Transverse colon (tissue), 4 donors: Measurements from ENCODE around the gene ENTPD1. TPM values are rescaled to one million over a fixed set of nuclear protein-coding genes. Genes with fewer than 3 reads are reported as not detected.

Experiments
- DNase-seq: peaks from one replicate; pipeline ENCODE4 v3.0.0-alpha.2; 2019
- H3K27ac ChIP-seq, 4 donors: fragments of 200-600 bp; sonication (generic); 2 replicates each; pipeline ENCODE4 v1.5.1; 2016 to 2018; ENCODE audit warnings: inconsistent platforms in 4 of 4
- H3K27me3 ChIP-seq: fragments of 200-600 bp; sonication (generic); 2 replicates; pipeline ENCODE4 v1.5.1; 2017; ENCODE audit warnings: inconsistent platforms
- H3K36me3 ChIP-seq, 4 donors: fragments of 200-600 bp; sonication (generic); 2 replicates each; pipeline ENCODE4 v1.5.1; 2017 to 2019; ENCODE audit warnings: inconsistent platforms in 4 of 4
- H3K4me1 ChIP-seq, 4 donors: fragments of 200-600 bp; sonication (generic); 2 replicates each; pipeline ENCODE4 v1.5.1; 2017 to 2020; ENCODE audit warnings: inconsistent platforms in 4 of 4
- H3K4me3 ChIP-seq, 4 donors: fragments of 200-600 bp; sonication (generic); 1 replicate in 1 of 4; 2 replicates in 3 of 4; pipeline versions ENCODE4 v1.5.1 to v1.6.1; 2017 to 2019; ENCODE audit warnings: inconsistent platforms in 4 of 4
- H3K9me3 ChIP-seq, 2 donors: fragments of 200-600 bp; sonication (generic); 2 replicates each; pipeline ENCODE4 v1.5.1; 2017 to 2019; ENCODE audit warnings: inconsistent platforms in 2 of 2
- EP300 ChIP-seq: sonication (generic); formaldehyde crosslinking; IDR thresholded peaks from one replicate; pipeline ENCODE4 v1.6.1; 2017; ENCODE audit warnings: antibody characterized with exemption, low read depth
- POLR2A ChIP-seq: fragments of 450-650 bp; IDR thresholded peaks from one replicate; pipeline ENCODE4 v1.6.1; 2016; ENCODE audit warnings: antibody characterized with exemption, mild to moderate bottlenecking, moderate library complexity
- POLR2AphosphoS5 ChIP-seq, 3 donors: sonication (generic); formaldehyde crosslinking; IDR thresholded peaks; one replicate each; pipeline ENCODE4 v1.6.1; 2016; ENCODE audit warnings: antibody characterized with exemption in 3 of 3
- WGBS, 2 donors: methylation state at CpG; one replicate each; pipeline ENCODE4 v1.1.5; 2018; ENCODE audit warnings: low coverage in 1 of 2; 5-methylcytosine and 5-hydroxymethylcytosine counted together
- in situ Hi-C, 4 donors: fragments of 200-750 bp; cut with MboI; loops; one replicate each; pipeline versions ENCODE4 v1.15.0 to v1.15.1; 2017; ENCODE audit warnings: low sequenced_read_pairs in 3 of 4, low pct_ligation_motif_present in 1 of 4, low pct_unique_long_range_greater_than_20kb in 1 of 4
- intact Hi-C: fragments of 100-400 bp; cut with DNase I; formaldehyde crosslinking; loops from one replicate; pipeline ENCODE4 v1.15.1; 2023; ENCODE audit warnings: low total_unique reads
- total RNA-seq, 4 donors: library from RNA; depleted of rRNA; stranded (reverse); fragments of >200 nt; gene quantifications; one replicate each; pipeline ENCODE4 v1.1.0, GENCODE V29; 2016
- TF ChIP-seq, protein P1 (sequence below), 5 experiments: fragments of 200-600 bp in 3 of 5; fragments of 450-650 bp in 2 of 5; sonication (generic) in 3 of 5; IDR thresholded peaks; 1 replicate in 2 of 5; 2 replicates in 3 of 5; pipeline ENCODE4 v1.5.1; 2016 to 2017; ENCODE audit warnings: antibody characterized with exemption in 5 of 5, inconsistent platforms in 3 of 5, mild to moderate bottlenecking in 2 of 5, moderate library complexity in 1 of 5

Gene ENTPD1
- total RNA-seq, 4 donors from 2014 or later, result 5.1 to 35.6 (median 11.0) TPM

DNA sequence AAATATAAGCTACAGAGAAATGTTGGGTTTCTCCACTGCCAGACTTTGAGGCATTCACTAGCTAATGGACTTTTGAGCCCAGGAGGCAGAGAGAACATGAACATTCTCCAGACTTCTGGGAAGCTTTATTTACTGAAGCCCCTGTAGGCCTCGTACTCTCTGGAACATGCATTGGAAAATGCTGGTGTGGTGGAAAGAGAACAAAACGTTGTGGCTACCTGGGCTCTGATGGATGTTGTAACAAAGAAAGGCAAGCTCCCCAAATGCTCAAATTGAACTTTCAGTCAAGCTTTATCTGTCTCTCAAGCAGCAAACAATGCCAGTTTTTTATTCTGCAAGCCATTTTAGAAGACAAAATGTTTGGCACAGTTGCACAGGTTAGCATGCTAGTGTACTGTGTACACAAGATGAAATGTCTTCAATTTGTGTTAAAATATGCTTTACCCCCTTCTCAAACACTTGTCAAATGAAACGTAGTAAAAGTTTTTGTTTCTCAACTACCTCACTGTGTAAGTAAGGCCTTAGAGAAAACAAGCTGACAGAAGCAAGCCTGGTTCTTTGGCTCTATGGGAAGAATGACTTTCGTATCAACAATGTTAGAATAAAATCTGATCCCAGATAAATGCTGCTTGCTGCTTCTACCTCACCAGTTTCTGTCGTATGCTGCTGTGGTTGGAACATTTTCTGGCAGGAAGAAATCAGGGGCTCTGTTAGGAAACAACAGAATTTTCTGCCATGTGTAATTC is 80.8 kb downstream of the ENTPD1 start:
- in situ Hi-C loops (loop anchor here in 2 of 4 donors (10.0 to 25.0 kb wide), 3 partner anchors 142 to 449 kb away; partner anchors contain the start of gene TCTN3 (in 1 of the 2)), intact Hi-C loops (no loop called here)
- Histone ChIP-seq H3K9me3 (no peaks in the 10 kb centered on the region), H3K4me3 (no peak overlapping the region), H3K36me3 (no peaks in the 10 kb centered on the region), H3K27me3 (no peaks in the 10 kb centered on the region), H3K27ac (peak overlapping the region; percentile 32 to 62 (median 44)), H3K4me1 (peaks cover 3 to 59% (median 18%) of the 10 kb centered on the region in 4 donors)
- 49 to 59% methylated on average over 4 to 5 of the region's 5 CpGs for WGBS, 2 donors
- TF ChIP-seq POLR2AphosphoS5 (IDR thresholded peaks at IDR 0.05), result no peak
- TF ChIP-seq, protein P1, sequence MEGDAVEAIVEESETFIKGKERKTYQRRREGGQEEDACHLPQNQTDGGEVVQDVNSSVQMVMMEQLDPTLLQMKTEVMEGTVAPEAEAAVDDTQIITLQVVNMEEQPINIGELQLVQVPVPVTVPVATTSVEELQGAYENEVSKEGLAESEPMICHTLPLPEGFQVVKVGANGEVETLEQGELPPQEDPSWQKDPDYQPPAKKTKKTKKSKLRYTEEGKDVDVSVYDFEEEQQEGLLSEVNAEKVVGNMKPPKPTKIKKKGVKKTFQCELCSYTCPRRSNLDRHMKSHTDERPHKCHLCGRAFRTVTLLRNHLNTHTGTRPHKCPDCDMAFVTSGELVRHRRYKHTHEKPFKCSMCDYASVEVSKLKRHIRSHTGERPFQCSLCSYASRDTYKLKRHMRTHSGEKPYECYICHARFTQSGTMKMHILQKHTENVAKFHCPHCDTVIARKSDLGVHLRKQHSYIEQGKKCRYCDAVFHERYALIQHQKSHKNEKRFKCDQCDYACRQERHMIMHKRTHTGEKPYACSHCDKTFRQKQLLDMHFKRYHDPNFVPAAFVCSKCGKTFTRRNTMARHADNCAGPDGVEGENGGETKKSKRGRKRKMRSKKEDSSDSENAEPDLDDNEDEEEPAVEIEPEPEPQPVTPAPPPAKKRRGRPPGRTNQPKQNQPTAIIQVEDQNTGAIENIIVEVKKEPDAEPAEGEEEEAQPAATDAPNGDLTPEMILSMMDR (IDR thresholded peaks at IDR 0.05), result no peak
- no peak for TF ChIP-seq EP300
- no peak for TF ChIP-seq POLR2A
- no peak for DNase-seq

DNA sequence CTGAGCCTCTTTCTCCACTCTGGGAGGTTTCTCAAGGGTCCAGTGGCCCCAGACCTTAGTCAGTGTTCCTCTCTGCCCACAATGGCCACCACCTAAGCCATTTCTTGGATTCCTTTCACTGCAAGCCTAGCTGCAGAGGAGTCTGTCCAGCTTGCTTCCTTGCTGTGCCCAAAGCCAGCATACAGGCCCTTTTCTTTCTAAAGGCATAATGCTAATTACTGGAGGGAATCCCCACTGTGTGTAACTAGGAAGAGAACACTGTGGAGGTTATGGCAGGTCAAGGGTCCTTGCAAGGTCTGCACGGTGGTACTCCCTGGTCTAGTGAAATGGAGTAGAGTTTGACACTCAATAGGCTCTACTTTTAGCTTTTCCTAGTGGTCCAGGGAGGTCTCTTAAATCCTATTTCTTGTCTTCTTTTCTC is 81.4 kb downstream of the ENTPD1 start:
- H3K9me3 ChIP-seq, result no peaks in the 10 kb centered on the region
- H3K4me3 ChIP-seq, result no peak overlapping the region
- no peak for DNase-seq
- no peaks in the 10 kb centered on the region for H3K27me3 ChIP-seq
- in situ Hi-C loops, result loop anchor here in 2 of 4 donors (10.0 to 25.0 kb wide), 3 partner anchors 143 to 450 kb away; partner anchors contain the start of gene TCTN3 (in 1 of the 2)
- H3K27ac ChIP-seq, result peak overlapping the region; percentile 32 to 62 (median 44)
- TF ChIP-seq, protein P1 (IDR thresholded peaks at IDR 0.05), result no peak
- TF ChIP-seq POLR2AphosphoS5 (IDR thresholded peaks at IDR 0.05), result no peak
- no peak for TF ChIP-seq POLR2A
- no peak for TF ChIP-seq EP300
- 65% methylated on average over 1 of the region's 1 CpG; no CpG with 5 or more reads in 1 of the 2 donors for WGBS, 2 donors
- no peaks in the 10 kb centered on the region for H3K36me3 ChIP-seq
- H3K4me1 ChIP-seq, result peaks cover 3 to 54% (median 16%) of the 10 kb centered on the region in 4 donors
- intact Hi-C loops, result no loop called here

DNA sequence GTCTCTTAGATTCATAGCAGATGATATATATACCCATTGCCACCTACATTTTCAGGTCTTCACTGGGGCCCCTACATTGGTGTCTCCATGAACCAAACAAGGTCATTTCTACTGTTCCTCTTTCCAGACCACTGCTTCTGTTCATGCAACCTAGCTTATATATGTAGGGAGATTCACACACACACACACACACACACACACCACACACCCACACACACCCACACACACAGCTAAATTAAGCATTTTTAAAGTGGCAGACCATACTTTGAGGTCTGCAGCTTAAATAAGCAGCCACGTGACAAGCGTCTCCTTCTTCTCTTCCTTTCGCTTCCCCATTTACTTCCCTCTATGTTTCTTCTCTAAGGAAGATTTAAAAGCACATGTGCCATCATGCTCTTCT is 81.8 kb downstream of the ENTPD1 start:
- Histone ChIP-seq H3K27ac (peak overlapping the region; percentile 32 to 62 (median 44)), H3K4me1 (peaks cover 3 to 50% (median 14%) of the 10 kb centered on the region in 4 donors), H3K36me3 (no peaks in the 10 kb centered on the region), H3K9me3 (no peaks in the 10 kb centered on the region), H3K4me3 (no peak overlapping the region), H3K27me3 (no peaks in the 10 kb centered on the region)
- TF ChIP-seq POLR2A (no peak), POLR2AphosphoS5 (IDR thresholded peaks at IDR 0.05) (no peak), EP300 (no peak)
- TF ChIP-seq, protein P1 (IDR thresholded peaks at IDR 0.05), result no peak
- in situ Hi-C loops (loop anchor here in 2 of 4 donors (10.0 to 25.0 kb wide), 3 partner anchors 143 to 450 kb away; partner anchors contain the start of gene TCTN3 (in 1 of the 2)), intact Hi-C loops (no loop called here)
- 74 to 100% methylated on average over 2 to 3 of the region's 3 CpGs for WGBS, 2 donors
- DNase-seq, result no peak

DNA sequence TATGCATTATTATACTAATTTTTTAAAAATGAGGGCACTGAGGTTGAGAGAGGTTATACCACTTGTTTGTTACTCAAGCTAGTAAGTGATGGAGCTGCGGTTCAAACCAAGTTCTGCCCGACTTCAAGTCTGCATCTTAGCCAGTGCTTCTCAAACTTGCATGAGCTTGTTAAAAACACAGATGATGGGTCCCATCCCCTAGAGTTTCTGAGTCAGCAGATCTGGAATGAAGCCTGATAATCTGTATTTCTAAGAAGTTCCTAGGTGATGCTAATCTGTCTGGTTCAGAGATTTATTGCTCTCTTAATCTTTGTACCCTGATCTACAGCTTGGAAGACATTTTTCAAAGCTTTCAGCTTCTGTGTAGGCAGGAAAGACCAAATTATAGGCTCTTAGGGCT is 84.2 kb downstream of the ENTPD1 start:
- DNase-seq, result no peak
- in situ Hi-C loops, result loop anchor here (5.0 to 25.0 kb wide), 5 partner anchors 143 to 453 kb away; partner anchors contain the start of gene TCTN3 (in 2 of the 4)
- no peaks in the 10 kb centered on the region for H3K36me3 ChIP-seq
- intact Hi-C loops, result no loop called here
- WGBS, 2 donors, result 67 to 80% methylated on average over 1 to 2 of the region's 2 CpGs
- H3K27me3 ChIP-seq, result no peaks in the 10 kb centered on the region
- no peak overlapping the region for H3K4me3 ChIP-seq
- no peaks in the 10 kb centered on the region for H3K9me3 ChIP-seq
- H3K4me1 ChIP-seq, result peaks cover 3 to 40% (median 14%) of the 10 kb centered on the region in 4 donors
- H3K27ac ChIP-seq, result peak overlapping the region in 3 of 4 donors; percentile 30 to 56 (median 41)
- TF ChIP-seq POLR2A, result no peak
- TF ChIP-seq POLR2AphosphoS5 (IDR thresholded peaks at IDR 0.05), result no peak
- no peak for TF ChIP-seq EP300
- TF ChIP-seq, protein P1 (IDR thresholded peaks at IDR 0.05), result no peak
